Measurements from ENCODE around the gene FOXRED1. TPM values are rescaled to one million over a fixed set of nuclear protein-coding genes. Genes with fewer than 3 reads are reported as not detected.

The FOXRED1 gene
- total RNA-seq, 4 donors from 2014 or later, result 9.9 to 17.4 (median 14.5) TPM

DNA sequence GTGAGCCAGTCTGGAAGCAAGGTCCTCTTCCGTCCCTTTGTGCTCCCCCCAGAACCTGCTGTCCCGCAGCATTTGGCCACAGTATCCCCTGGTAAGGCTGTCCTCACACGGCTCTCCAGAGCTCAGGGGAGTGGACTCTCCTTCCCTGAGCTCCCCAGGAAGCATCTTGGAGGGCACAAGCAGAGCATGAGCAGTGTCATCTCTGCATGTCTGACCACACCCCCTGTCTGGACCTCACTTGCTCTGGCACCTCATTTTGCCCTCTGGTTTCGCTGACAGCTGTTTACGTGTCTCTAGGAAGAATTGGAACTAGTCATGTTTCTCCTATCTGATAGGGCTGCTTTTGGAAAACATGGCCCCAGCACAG is 50.4 kb downstream of the FOXRED1 start:
- Histone ChIP-seq H3K27me3 (no peaks in the 10 kb centered on the region), H3K36me3 (peaks cover 0 to 6% of the 10 kb centered on the region in 2 donors), H3K4me3 (no peak overlapping the region), H3K4me1 (peaks cover 0 to 31% (median 5%) of the 10 kb centered on the region in 3 donors), H3K27ac (peak overlapping the region; percentile 62 to 85 (median 84)), H3K9me3 (no peaks in the 10 kb centered on the region)
- no peak for ATAC-seq
- TF ChIP-seq POLR2AphosphoS5 (IDR thresholded peaks at IDR 0.05) (no peak), POLR2A (IDR thresholded peaks at IDR 0.05) (no peak), EP300 (IDR thresholded peaks at IDR 0.05) (no peak)
- TF ChIP-seq, protein P1, sequence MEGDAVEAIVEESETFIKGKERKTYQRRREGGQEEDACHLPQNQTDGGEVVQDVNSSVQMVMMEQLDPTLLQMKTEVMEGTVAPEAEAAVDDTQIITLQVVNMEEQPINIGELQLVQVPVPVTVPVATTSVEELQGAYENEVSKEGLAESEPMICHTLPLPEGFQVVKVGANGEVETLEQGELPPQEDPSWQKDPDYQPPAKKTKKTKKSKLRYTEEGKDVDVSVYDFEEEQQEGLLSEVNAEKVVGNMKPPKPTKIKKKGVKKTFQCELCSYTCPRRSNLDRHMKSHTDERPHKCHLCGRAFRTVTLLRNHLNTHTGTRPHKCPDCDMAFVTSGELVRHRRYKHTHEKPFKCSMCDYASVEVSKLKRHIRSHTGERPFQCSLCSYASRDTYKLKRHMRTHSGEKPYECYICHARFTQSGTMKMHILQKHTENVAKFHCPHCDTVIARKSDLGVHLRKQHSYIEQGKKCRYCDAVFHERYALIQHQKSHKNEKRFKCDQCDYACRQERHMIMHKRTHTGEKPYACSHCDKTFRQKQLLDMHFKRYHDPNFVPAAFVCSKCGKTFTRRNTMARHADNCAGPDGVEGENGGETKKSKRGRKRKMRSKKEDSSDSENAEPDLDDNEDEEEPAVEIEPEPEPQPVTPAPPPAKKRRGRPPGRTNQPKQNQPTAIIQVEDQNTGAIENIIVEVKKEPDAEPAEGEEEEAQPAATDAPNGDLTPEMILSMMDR (IDR thresholded peaks at IDR 0.05), result no peak
- WGBS, 2 donors (ENCODE audit: low coverage in 1 of 2), result 80% methylated on average over 2 of the region's 5 CpGs; no CpG with 5 or more reads in 1 of the 2 donors

DNA sequence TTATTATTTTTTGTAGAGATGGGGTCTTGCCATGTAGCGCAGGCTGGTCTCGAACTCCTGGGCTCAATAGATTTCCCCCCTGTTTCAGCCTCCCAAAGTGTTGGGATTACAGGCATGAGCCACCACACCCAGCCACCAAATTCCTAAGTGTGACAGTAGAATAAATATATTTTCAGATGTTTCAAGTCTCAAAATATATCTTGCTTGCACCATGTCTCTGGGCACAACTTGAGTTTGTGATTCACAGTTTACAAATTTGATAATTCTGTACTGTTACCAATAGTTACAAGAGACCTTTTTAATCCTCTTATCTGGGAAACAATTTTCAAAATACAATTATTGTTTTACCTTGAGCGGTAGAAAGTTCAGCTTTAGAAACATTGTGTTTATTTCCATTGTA is 54.0 kb downstream of the FOXRED1 start:
- H3K4me3 ChIP-seq, result no peak overlapping the region
- no peak for ATAC-seq
- H3K4me1 ChIP-seq, result peaks cover 0 to 20% (median 0%) of the 10 kb centered on the region in 3 donors
- 92 to 97% methylated on average over 3 of the region's 3 CpGs for WGBS, 2 donors (ENCODE audit: low coverage in 1 of 2)
- H3K36me3 ChIP-seq, result peaks cover 0 to 5% of the 10 kb centered on the region in 2 donors
- H3K27me3 ChIP-seq, result no peaks in the 10 kb centered on the region
- TF ChIP-seq EP300 (IDR thresholded peaks at IDR 0.05), result no peak
- TF ChIP-seq, protein P1 (IDR thresholded peaks at IDR 0.05), result no peak
- no peak for TF ChIP-seq POLR2AphosphoS5 (IDR thresholded peaks at IDR 0.05)
- TF ChIP-seq POLR2A (IDR thresholded peaks at IDR 0.05), result no peak
- H3K9me3 ChIP-seq, result no peaks in the 10 kb centered on the region
- no peak overlapping the region for H3K27ac ChIP-seq

DNA sequence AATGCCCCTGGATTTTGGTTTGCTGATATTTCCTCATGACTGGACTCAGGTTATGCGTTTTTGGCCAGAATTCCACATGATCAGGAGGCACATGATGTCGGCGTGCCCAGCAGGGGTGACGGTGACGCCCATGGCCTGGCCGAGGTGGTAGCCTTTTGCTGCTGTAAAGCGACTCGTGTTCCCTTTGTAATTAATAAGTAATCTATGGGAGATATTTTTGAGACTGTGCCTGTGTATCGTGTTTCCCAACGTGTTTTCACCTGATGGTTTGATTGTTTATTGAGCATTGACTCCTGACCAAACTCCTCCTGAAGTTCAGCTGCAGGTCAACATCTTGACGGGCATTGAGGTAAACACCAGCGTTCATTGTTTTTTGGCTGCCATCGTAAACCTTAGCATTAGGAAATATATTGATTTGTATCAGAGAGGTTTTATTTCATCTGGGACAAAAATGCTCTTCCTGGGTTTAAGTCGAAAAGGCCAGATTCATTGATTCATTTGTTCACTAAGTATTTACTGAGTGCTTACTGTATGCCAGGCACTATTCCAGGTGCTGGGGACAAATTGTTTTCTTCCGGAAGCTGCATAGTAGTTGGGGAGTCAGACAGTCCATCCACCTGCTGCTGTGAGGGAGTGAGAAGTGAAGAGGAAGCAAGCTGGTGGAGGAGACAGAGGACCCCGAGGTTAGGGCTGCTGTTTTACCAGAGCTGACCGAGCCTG is 58.5 kb downstream of the FOXRED1 start:
- no peaks in the 10 kb centered on the region for H3K27me3 ChIP-seq
- H3K27ac ChIP-seq, result no peak overlapping the region
- H3K36me3 ChIP-seq, result peaks cover 0 to 20% of the 10 kb centered on the region in 2 donors
- TF ChIP-seq POLR2AphosphoS5 (IDR thresholded peaks at IDR 0.05), result no peak
- no peak for TF ChIP-seq EP300 (IDR thresholded peaks at IDR 0.05)
- no peak for TF ChIP-seq POLR2A (IDR thresholded peaks at IDR 0.05)
- TF ChIP-seq, protein P1 (IDR thresholded peaks at IDR 0.05), result no peak
- WGBS, 2 donors (ENCODE audit: low coverage in 1 of 2), result 80 to 93% methylated on average over 7 to 9 of the region's 17 CpGs
- no peak overlapping the region for H3K4me3 ChIP-seq
- no peak for ATAC-seq
- H3K9me3 ChIP-seq, result no peaks in the 10 kb centered on the region
- H3K4me1 ChIP-seq, result peaks cover 0 to 10% (median 3%) of the 10 kb centered on the region in 3 donors

Small RNA genes within 50 kb of the gene (small RNA-seq; reads per million reads assigned to genes)
- gene RN7SL351P, result 0 reads per million in 4 donors

Other genes with a start within 250 kb of the FOXRED1 start
- 10 to 100 TPM; 14.2 to 40.9 (median 29.1) TPM for gene CDON, start 206.3 kb upstream of the FOXRED1 start, total RNA-seq
- gene RPUSD4, start 57.5 kb upstream of the FOXRED1 start, total RNA-seq, result 10 to 100 TPM; 13.2 to 18.8 (median 14.0) TPM
- gene FAM118B, start 57.4 kb upstream of the FOXRED1 start, total RNA-seq, result 10 to 100 TPM; 15.5 to 24.0 (median 19.9) TPM
- 10 to 100 TPM; 84.1 to 87.1 (median 86.7) TPM for gene SRPRA, start 259 bp upstream of the FOXRED1 start, total RNA-seq
- gene TIRAP, start 13.9 kb downstream of the FOXRED1 start, total RNA-seq, result 10 to 100 TPM in 3 of 4 donors, 1 to 10 TPM in 1; 6.6 to 18.1 (median 13.5) TPM
- 10 to 100 TPM; 11.8 to 20.6 (median 15.9) TPM for gene DCPS, start 34.9 kb downstream of the FOXRED1 start, total RNA-seq
- 10 to 100 TPM; 42.1 to 56.2 (median 47.2) TPM for gene ST3GAL4, start 86.5 kb downstream of the FOXRED1 start, total RNA-seq

Measured in gastroesophageal sphincter (tissue), 4 donors.